Keratinocyte (primary cell): ENCODE measurements around the gene MGLL. TPM values are rescaled to one million over a fixed set of nuclear protein-coding genes. Genes with fewer than 3 reads are reported as not detected.

Experiments used
- DNase-seq: peaks from one replicate; pipeline ENCODE4 v3.0.0-alpha.2; 2011; ENCODE audit warnings: low read depth, missing footprints, low spot score
- FAIRE-seq: peaks from 2 replicates; lab custom pipeline; 2011; peaks lifted over from hg19 to GRCh38; lab: Jason Lieb, UNC
- H2AFZ ChIP-seq: 2 replicates; pipeline ENCODE4 v1.6.0; 2012; ENCODE audit warnings: low read length, control low read depth, inconsistent platforms; ENCODE audit not compliant: control insufficient read depth
- H3K27ac ChIP-seq: 2 replicates; pipeline ENCODE4 v1.5.1; 2011; ENCODE audit warnings: low read length; ENCODE audit not compliant: control insufficient read depth, insufficient read depth
- H3K27me3 ChIP-seq: 3 replicates; pipeline ENCODE4 v1.6.0; 2011; ENCODE audit warnings: low read length; ENCODE audit not compliant: control insufficient read depth, insufficient read depth; ENCODE audit errors: extremely low read depth
- H3K36me3 ChIP-seq, 2 experiments: 2 replicates in 1 of 2; 3 replicates in 1 of 2; pipeline ENCODE4 v1.5.1; 2011; ENCODE audit warnings: low read length in 2 of 2, mild to moderate bottlenecking in 1 of 2; ENCODE audit not compliant: control insufficient read depth in 2 of 2, insufficient read depth in 2 of 2; ENCODE audit errors: extremely low read depth in 1 of 2
- H3K4me1 ChIP-seq: 3 replicates; pipeline ENCODE4 v1.5.1; 2011; ENCODE audit warnings: low read length; ENCODE audit not compliant: control insufficient read depth, insufficient read depth; ENCODE audit errors: extremely low read depth
- H3K4me2 ChIP-seq: 3 replicates; pipeline ENCODE4 v1.6.0; 2011; ENCODE audit warnings: low read depth, low read length; ENCODE audit not compliant: control insufficient read depth, insufficient read depth; ENCODE audit errors: extremely low read depth
- H3K4me3 ChIP-seq, 3 experiments: fragments of 200-600 bp in 1 of 3; sonication (generic) in 1 of 3; 2 replicates in 2 of 3; 3 replicates in 1 of 3; pipeline ENCODE4 v1.5.1; 2011 to 2016; ENCODE audit warnings: low read length in 3 of 3, mild to moderate bottlenecking in 3 of 3, control low read depth in 2 of 3, inconsistent platforms in 1 of 3, low read depth in 1 of 3, mixed read lengths in 1 of 3, mixed run types in 1 of 3, moderate library complexity in 1 of 3; ENCODE audit not compliant: control insufficient read depth in 2 of 3, insufficient read depth in 2 of 3; ENCODE audit errors: extremely low read depth in 1 of 3
- H3K79me2 ChIP-seq: 2 replicates; pipeline ENCODE4 v1.6.0; 2012; ENCODE audit warnings: low read length; ENCODE audit not compliant: control insufficient read depth, insufficient read depth
- H3K9ac ChIP-seq: 3 replicates; pipeline ENCODE4 v1.6.0; 2011; ENCODE audit warnings: low read length; ENCODE audit not compliant: control insufficient read depth, insufficient read depth; ENCODE audit errors: extremely low read depth
- H3K9me1 ChIP-seq: 3 replicates; pipeline ENCODE4 v1.6.0; 2011; ENCODE audit warnings: low read length; ENCODE audit not compliant: control insufficient read depth, insufficient read depth; ENCODE audit errors: extremely low read depth
- H3K9me3 ChIP-seq: 2 replicates; pipeline ENCODE4 v1.5.1; 2012; ENCODE audit warnings: low read depth, low read length; ENCODE audit not compliant: control insufficient read depth
- H4K20me1 ChIP-seq: 3 replicates; pipeline ENCODE4 v1.6.0; 2011; ENCODE audit warnings: low read length; ENCODE audit not compliant: control insufficient read depth, insufficient read depth; ENCODE audit errors: extremely low read depth
- CTCF ChIP-seq, 3 experiments: IDR thresholded peaks in 1 of 3; conservative IDR thresholded peaks in 1 of 3; optimal IDR thresholded peaks in 1 of 3; 2 replicates in 2 of 3; 3 replicates in 1 of 3; pipeline versions ENCODE3 to v1.5.1; 2011; ENCODE audit warnings: low read length in 3 of 3, mild to moderate bottlenecking in 3 of 3, moderate library complexity in 2 of 3, control low read depth in 1 of 3, inconsistent platforms in 1 of 3; ENCODE audit not compliant: insufficient read depth in 2 of 3; ENCODE audit errors: extremely low read depth in 1 of 3
- EZH2 ChIP-seq: IDR thresholded peaks from one replicate; pipeline ENCODE4 v1.6.1; 2012; ENCODE audit warnings: inconsistent platforms, mild to moderate bottlenecking, low read length, moderate library complexity
- dilution Hi-C: fragments of 300-500 bp; cut with MboI; formaldehyde crosslinking; loops from one replicate; pipeline ENCODE4 v1.7.0; 2020; ENCODE audit warnings: low sequenced_read_pairs; ENCODE audit not compliant: extremely low pct_ligation_motif_present
- polyA plus RNA-seq, 5 experiments: library from polyadenylated mRNA; depleted of rRNA in 3 of 5; stranded (reverse) in 3 of 5; stranded (forward) in 1 of 5; unstranded in 1 of 5; fragments of >200 nt; gene quantifications; 1 replicate in 1 of 5; 2 replicates in 3 of 5; 3 replicates in 1 of 5; pipeline versions ENCODE4 v1.2.1 to v1.2.3, GENCODE V29; 2011 to 2012; ENCODE audit warnings: missing spikeins in 2 of 5, low read depth in 1 of 5, low replicate concordance in 1 of 5

The MGLL gene
- polyA plus RNA-seq, 1 donor (not counting 4 experiments of a cell fraction or from before 2014, with no cell fraction given), result 17.8 TPM

DNA sequence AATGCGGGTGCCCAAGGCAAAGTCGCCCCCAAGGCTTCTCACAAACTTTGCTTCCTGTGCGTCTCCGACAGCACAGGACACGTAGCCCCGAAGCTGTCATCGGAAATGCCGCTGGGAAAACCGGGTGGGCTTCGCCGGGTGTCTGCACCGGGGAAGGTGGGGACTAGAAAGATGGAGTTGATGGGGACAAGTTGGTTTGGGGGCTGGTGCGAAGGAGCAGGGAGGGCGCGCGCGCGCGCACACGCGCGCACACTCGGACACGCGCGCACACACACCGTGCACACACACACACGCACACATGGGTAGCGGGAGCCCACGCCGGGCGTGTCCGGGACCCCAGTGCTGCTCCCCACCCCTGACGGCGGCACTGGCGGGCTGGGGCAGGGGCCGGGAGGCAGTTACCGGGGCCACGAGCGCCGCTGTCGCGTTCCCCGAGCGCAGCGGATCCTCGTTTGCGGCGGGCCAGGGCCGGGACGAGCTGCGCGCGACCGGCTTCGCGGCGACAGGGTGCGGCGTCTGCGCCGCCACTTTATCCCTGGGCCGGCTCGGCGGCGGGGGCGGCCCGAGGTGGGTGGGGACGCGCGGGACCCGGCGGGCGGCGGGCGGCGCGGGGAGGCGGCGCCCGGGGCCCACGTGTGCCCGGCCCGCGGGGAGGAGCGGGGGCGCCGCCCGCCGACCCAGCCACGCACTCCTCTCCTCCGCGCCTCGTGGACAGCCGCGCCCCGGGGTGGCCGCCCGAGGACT is 539 bp upstream of the MGLL start:
- dilution Hi-C loops, result no loop called here
- H3K4me2 ChIP-seq, result peak overlapping the region; percentile 98
- H3K9ac ChIP-seq, result peak overlapping the region; percentile 86
- H3K27ac ChIP-seq, result peak overlapping the region; percentile 78
- H2AFZ ChIP-seq, result peak overlapping the region; percentile 88
- H3K4me3 ChIP-seq, result peak overlapping the region; percentile 67 to 81 (median 79)
- TF ChIP-seq EZH2 (no peak), CTCF (optimal IDR thresholded peaks at IDR 0.05 in 1 of 3, IDR thresholded peaks at IDR 0.05 in 1 of 3, conservative IDR thresholded peaks at IDR 0.05 in 1 of 3; ENCODE audit: extremely low read depth in 1 of 3, insufficient read depth in 2 of 3, low read length in 3 of 3) (peak in 1 of 3 experiments; percentile 27)
- H4K20me1 ChIP-seq, result no peaks in the 10 kb centered on the region
- DNase-seq (no peak), FAIRE-seq (no peak)
- H3K4me1 ChIP-seq, result peaks cover 43% of the 10 kb centered on the region
- no peaks in the 10 kb centered on the region for H3K36me3 ChIP-seq
- H3K27me3 ChIP-seq, result no peaks in the 10 kb centered on the region
- H3K9me3 ChIP-seq, result no peaks in the 10 kb centered on the region
- no peaks in the 10 kb centered on the region for H3K9me1 ChIP-seq
- no peaks in the 10 kb centered on the region for H3K79me2 ChIP-seq

DNA sequence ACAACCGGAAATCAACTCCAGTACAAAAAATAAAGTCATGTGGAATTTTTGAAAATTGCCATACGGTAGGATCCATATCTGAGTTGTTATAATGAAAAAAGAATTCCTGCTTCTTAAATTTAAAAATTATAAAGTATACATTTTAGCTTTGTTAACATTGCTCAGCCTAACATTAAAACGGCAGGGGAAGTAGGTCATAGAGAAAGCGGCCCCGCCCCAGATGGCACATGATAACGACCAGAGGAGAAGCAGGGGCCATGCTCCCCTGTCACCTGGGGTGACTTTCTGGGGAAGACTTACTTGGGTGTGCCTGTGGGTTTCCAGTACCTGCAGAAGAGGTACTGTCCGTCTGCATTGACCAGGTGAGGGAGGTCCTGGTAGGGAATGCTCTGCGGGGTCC is 921 bp downstream of the MGLL start:
- Histone ChIP-seq H3K9ac (peak overlapping the region; percentile 86), H3K27me3 (no peaks in the 10 kb centered on the region), H3K4me2 (peak overlapping the region; percentile 98), H3K4me3 (peak overlapping the region; percentile 67 to 81 (median 79)), H3K9me3 (no peaks in the 10 kb centered on the region), H4K20me1 (no peaks in the 10 kb centered on the region), H3K36me3 (peaks cover 0 to 7% of the 10 kb centered on the region in 2 experiments), H3K4me1 (peaks cover 53% of the 10 kb centered on the region), H3K9me1 (no peaks in the 10 kb centered on the region), H3K27ac (peak overlapping the region; percentile 78), H3K79me2 (peaks cover 4% of the 10 kb centered on the region), H2AFZ (peak overlapping the region; percentile 29)
- dilution Hi-C loops, result no loop called here
- TF ChIP-seq CTCF (optimal IDR thresholded peaks at IDR 0.05 in 1 of 3, IDR thresholded peaks at IDR 0.05 in 1 of 3, conservative IDR thresholded peaks at IDR 0.05 in 1 of 3; ENCODE audit: extremely low read depth in 1 of 3, insufficient read depth in 2 of 3, low read length in 3 of 3) (no peak), EZH2 (no peak)
- FAIRE-seq, result no peak
- DNase-seq, result no peak
